Uterus (tissue), 4 donors: ENCODE measurements around the gene CTSL. TPM values are rescaled to one million over a fixed set of nuclear protein-coding genes. Genes with fewer than 3 reads are reported as not detected.
A peak's percentile ranks its signal among the peaks of the same experiment; 100 is the strongest.

Experiments
- DNase-seq, 2 donors: peaks; one replicate each; pipeline ENCODE4 v3.0.0-alpha.2; 2019 to 2020
- H3K27ac ChIP-seq, 2 donors: fragments of 200-600 bp; sonication (generic); 1 replicate in 1 of 2; 2 replicates in 1 of 2; pipeline ENCODE4 v1.5.1; 2016 to 2018
- H3K27me3 ChIP-seq, 2 donors: fragments of 200-600 bp; sonication (generic); one replicate each; pipeline ENCODE4 v1.5.1; 2018 to 2019; ENCODE audit warnings: control low read depth in 1 of 2
- H3K36me3 ChIP-seq, 2 donors: fragments of 200-600 bp; sonication (generic); one replicate each; pipeline ENCODE4 v1.5.1; 2019; ENCODE audit warnings: control low read depth in 1 of 2
- H3K4me1 ChIP-seq, 2 donors: fragments of 200-600 bp; sonication (generic); one replicate each; pipeline ENCODE4 v1.5.1; 2018 to 2019; ENCODE audit warnings: control low read depth in 1 of 2
- H3K4me3 ChIP-seq, 2 donors: fragments of 200-600 bp; sonication (generic); 1 replicate in 1 of 2; 2 replicates in 1 of 2; pipeline ENCODE4 v1.5.1; 2018 to 2019; ENCODE audit warnings: mild to moderate bottlenecking in 1 of 2
- H3K9me3 ChIP-seq, 2 donors: fragments of 200-600 bp; sonication (generic); one replicate each; pipeline ENCODE4 v1.5.1; 2019; ENCODE audit warnings: control low read depth in 1 of 2
- CTCF ChIP-seq, 4 experiments: fragments of 200-600 bp in 2 of 4; fragments of 450-650 bp in 2 of 4; sonication (generic) in 2 of 4; IDR thresholded peaks; one replicate each; pipeline ENCODE4 v1.5.1; 2016 to 2019; ENCODE audit warnings: antibody characterized with exemption in 4 of 4, mild to moderate bottlenecking in 2 of 4, moderate library complexity in 1 of 4
- POLR2A ChIP-seq, 2 donors: fragments of 450-650 bp; IDR thresholded peaks; one replicate each; pipeline ENCODE4 v1.6.1; 2016; ENCODE audit warnings: antibody characterized with exemption in 2 of 2, mild to moderate bottlenecking in 1 of 2, moderate library complexity in 1 of 2
- intact Hi-C: fragments of 100-400 bp; cut with DNase I; formaldehyde crosslinking; loops from one replicate; pipeline ENCODE4 v1.15.1; 2023; ENCODE audit warnings: low total_unique reads
- total RNA-seq, 4 donors: library from RNA; depleted of rRNA in 3 of 4; stranded (reverse); fragments of >200 nt in 3 of 4; gene quantifications; one replicate each; pipeline versions ENCODE4 v1.1.0 to v1.2.4, GENCODE V29; 2014 to 2023
- donor health status: DM: yes; HTN: yes; CAD: no.

CTSL gene
- total RNA-seq, 4 donors from 2014 or later, result 84.3 to 183 (median 147) TPM

GRCh38 chr9:87746186-87746585, 20.3 kb downstream of the CTSL start:
- Histone ChIP-seq H3K36me3 (no peaks in the 10 kb centered on the region), H3K9me3 (no peaks in the 10 kb centered on the region), H3K4me3 (no peak overlapping the region), H3K4me1 (no peaks in the 10 kb centered on the region), H3K27ac (no peak overlapping the region), H3K27me3 (no peaks in the 10 kb centered on the region)
- no peak for DNase-seq
- no peak for TF ChIP-seq CTCF (IDR thresholded peaks at IDR 0.05)
- no peak for TF ChIP-seq POLR2A (IDR thresholded peaks at IDR 0.05)
- intact Hi-C loops, result no loop called here

- H3K36me3 ChIP-seq, result no peaks in the 10 kb centered on the region
- no peaks in the 10 kb centered on the region for H3K9me3 ChIP-seq
- H3K27ac ChIP-seq, result peak overlapping the region in 1 of 2 donors; percentile 16
- DNase-seq, result no peak
- intact Hi-C loops, result no loop called here
- H3K4me1 ChIP-seq, result no peaks in the 10 kb centered on the region
- no peak overlapping the region for H3K4me3 ChIP-seq
- H3K27me3 ChIP-seq, result no peaks in the 10 kb centered on the region
- TF ChIP-seq POLR2A (IDR thresholded peaks at IDR 0.05), result no peak
- no peak for TF ChIP-seq CTCF (IDR thresholded peaks at IDR 0.05)
These were observed 23.0 kb downstream of the CTSL start for GRCh38 chr9:87748881-87749280.

GRCh38 chr9:87749335-87750035, 23.6 kb downstream of the CTSL start:
- Histone ChIP-seq H3K36me3 (no peaks in the 10 kb centered on the region), H3K9me3 (no peaks in the 10 kb centered on the region), H3K27ac (no peak overlapping the region), H3K4me1 (no peaks in the 10 kb centered on the region), H3K4me3 (no peak overlapping the region), H3K27me3 (no peaks in the 10 kb centered on the region)
- TF ChIP-seq CTCF (IDR thresholded peaks at IDR 0.05), result no peak
- TF ChIP-seq POLR2A (IDR thresholded peaks at IDR 0.05), result no peak
- intact Hi-C loops, result no loop called here
- no peak for DNase-seq

- Histone ChIP-seq H3K9me3 (no peaks in the 10 kb centered on the region), H3K27ac (no peak overlapping the region), H3K4me1 (no peaks in the 10 kb centered on the region), H3K36me3 (no peaks in the 10 kb centered on the region), H3K27me3 (no peaks in the 10 kb centered on the region), H3K4me3 (no peak overlapping the region)
- no peak for DNase-seq
- TF ChIP-seq POLR2A (IDR thresholded peaks at IDR 0.05) (no peak), CTCF (IDR thresholded peaks at IDR 0.05) (no peak)
- intact Hi-C loops, result no loop called here
These were observed 24.8 kb downstream of the CTSL start for GRCh38 chr9:87750726-87751125.

GRCh38 chr9:87751423-87751822, 25.5 kb downstream of the CTSL start:
- Histone ChIP-seq H3K27ac (no peak overlapping the region), H3K27me3 (no peaks in the 10 kb centered on the region), H3K9me3 (no peaks in the 10 kb centered on the region), H3K4me1 (no peaks in the 10 kb centered on the region), H3K4me3 (no peak overlapping the region), H3K36me3 (no peaks in the 10 kb centered on the region)
- TF ChIP-seq CTCF (IDR thresholded peaks at IDR 0.05), result no peak
- no peak for TF ChIP-seq POLR2A (IDR thresholded peaks at IDR 0.05)
- DNase-seq, result no peak
- intact Hi-C loops, result no loop called here
